ENCODE results near the gene ADRB2.

ADRB2 gene

DNA sequence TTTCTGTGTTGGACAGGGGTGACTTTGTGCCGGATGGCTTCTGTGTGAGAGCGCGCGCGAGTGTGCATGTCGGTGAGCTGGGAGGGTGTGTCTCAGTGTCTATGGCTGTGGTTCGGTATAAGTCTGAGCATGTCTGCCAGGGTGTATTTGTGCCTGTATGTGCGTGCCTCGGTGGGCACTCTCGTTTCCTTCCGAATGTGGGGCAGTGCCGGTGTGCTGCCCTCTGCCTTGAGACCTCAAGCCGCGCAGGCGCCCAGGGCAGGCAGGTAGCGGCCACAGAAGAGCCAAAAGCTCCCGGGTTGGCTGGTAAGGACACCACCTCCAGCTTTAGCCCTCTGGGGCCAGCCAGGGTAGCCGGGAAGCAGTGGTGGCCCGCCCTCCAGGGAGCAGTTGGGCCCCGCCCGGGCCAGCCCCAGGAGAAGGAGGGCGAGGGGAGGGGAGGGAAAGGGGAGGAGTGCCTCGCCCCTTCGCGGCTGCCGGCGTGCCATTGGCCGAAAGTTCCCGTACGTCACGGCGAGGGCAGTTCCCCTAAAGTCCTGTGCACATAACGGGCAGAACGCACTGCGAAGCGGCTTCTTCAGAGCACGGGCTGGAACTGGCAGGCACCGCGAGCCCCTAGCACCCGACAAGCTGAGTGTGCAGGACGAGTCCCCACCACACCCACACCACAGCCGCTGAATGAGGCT is at the start of gene ADRB2:
TSS of gene ADRB2 (plus strand) at position 559 of the 686 bp plus-strand sequence. CDS start 221 bp downstream, outside the sequence.
- Histone ChIP-seq H3F3A (ENCODE audit: insufficient read depth, low read length) (no peaks in the 10 kb centered on the region), H3K27ac (ENCODE audit: low read depth, low read length, poor library complexity, severe bottlenecking) (no peak within 1 kb of the TSS), H2AFZ (ENCODE audit: low read length) (no peak within 1 kb of the TSS), H4K20me1 (ENCODE audit: insufficient read depth, low read length) (no peaks in the 10 kb centered on the region), H3K4me3 (ENCODE audit: low read depth, low read length, poor library complexity, severe bottlenecking) (peak within 1 kb of the TSS; percentile 57), H3K36me3 (ENCODE audit: insufficient read depth, low read length) (no peaks in the 10 kb centered on the region), H3K4me1 (ENCODE audit: insufficient read depth, low read length, severe bottlenecking) (peaks cover 7% of the 10 kb centered on the region), H3K27me3 (ENCODE audit: insufficient read depth, low read length) (no peaks in the 10 kb centered on the region), H3K9ac (ENCODE audit: low read length) (peak within 1 kb of the TSS; percentile 35; the same call in 1 of the 2 replicates), H3K79me2 (ENCODE audit: insufficient read depth, low read length) (no peaks in the 10 kb centered on the region), H3K9me2 (ENCODE audit: low read depth, low read length) (no peaks in the 10 kb centered on the region), H3K4me2 (ENCODE audit: low read length) (peak within 1 kb of the TSS; percentile 75), H3K9me3 (ENCODE audit: low read length) (no peaks in the 10 kb centered on the region)
- TF ChIP-seq, protein P1, sequence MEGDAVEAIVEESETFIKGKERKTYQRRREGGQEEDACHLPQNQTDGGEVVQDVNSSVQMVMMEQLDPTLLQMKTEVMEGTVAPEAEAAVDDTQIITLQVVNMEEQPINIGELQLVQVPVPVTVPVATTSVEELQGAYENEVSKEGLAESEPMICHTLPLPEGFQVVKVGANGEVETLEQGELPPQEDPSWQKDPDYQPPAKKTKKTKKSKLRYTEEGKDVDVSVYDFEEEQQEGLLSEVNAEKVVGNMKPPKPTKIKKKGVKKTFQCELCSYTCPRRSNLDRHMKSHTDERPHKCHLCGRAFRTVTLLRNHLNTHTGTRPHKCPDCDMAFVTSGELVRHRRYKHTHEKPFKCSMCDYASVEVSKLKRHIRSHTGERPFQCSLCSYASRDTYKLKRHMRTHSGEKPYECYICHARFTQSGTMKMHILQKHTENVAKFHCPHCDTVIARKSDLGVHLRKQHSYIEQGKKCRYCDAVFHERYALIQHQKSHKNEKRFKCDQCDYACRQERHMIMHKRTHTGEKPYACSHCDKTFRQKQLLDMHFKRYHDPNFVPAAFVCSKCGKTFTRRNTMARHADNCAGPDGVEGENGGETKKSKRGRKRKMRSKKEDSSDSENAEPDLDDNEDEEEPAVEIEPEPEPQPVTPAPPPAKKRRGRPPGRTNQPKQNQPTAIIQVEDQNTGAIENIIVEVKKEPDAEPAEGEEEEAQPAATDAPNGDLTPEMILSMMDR (IDR thresholded peaks at IDR 0.05; ENCODE audit: low read length) = no peak
- TF ChIP-seq EZH2 (IDR thresholded peaks at IDR 0.05; ENCODE audit: borderline replicate concordance, low read length) = no peak

DNA sequence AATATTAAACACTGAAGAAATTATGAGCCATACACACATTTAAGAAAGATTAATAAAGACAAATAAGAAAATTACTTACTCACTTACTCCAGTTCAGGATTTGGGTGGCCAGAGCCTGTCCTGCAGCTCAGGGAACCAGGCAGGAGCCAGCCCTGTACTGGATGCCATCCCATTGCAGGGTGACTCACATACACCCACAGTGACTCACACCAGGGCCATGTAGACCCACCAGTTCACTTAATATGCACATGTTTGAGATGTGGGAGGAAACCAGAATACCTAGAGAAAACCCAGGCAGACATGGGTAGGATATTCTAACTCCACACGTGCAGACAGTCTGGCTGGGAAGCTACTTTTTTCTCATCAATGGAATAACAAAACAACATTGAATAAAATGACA is 49.6 kb upstream of the ADRB2 start:
- no peaks in the 10 kb centered on the region for H3K79me2 ChIP-seq (ENCODE audit: insufficient read depth, low read length)
- no peak overlapping the region for H3K4me3 ChIP-seq (ENCODE audit: low read depth, low read length, poor library complexity, severe bottlenecking)
- no peaks in the 10 kb centered on the region for H3K9me3 ChIP-seq (ENCODE audit: low read length)
- H3K27me3 ChIP-seq (ENCODE audit: insufficient read depth, low read length) = no peaks in the 10 kb centered on the region
- no peak overlapping the region for H3K4me2 ChIP-seq (ENCODE audit: low read length)
- H4K20me1 ChIP-seq (ENCODE audit: insufficient read depth, low read length) = no peaks in the 10 kb centered on the region
- TF ChIP-seq, protein P1 (IDR thresholded peaks at IDR 0.05; ENCODE audit: low read length) = no peak
- no peak for TF ChIP-seq EZH2 (IDR thresholded peaks at IDR 0.05; ENCODE audit: borderline replicate concordance, low read length)
- H2AFZ ChIP-seq (ENCODE audit: low read length) = no peak overlapping the region
- H3K36me3 ChIP-seq (ENCODE audit: insufficient read depth, low read length) = no peaks in the 10 kb centered on the region
- H3K9me2 ChIP-seq (ENCODE audit: low read depth, low read length) = no peaks in the 10 kb centered on the region
- no peaks in the 10 kb centered on the region for H3F3A ChIP-seq (ENCODE audit: insufficient read depth, low read length)
- H3K27ac ChIP-seq (ENCODE audit: low read depth, low read length, poor library complexity, severe bottlenecking) = no peak overlapping the region
- no peak overlapping the region for H3K9ac ChIP-seq (ENCODE audit: low read length)
- no peaks in the 10 kb centered on the region for H3K4me1 ChIP-seq (ENCODE audit: insufficient read depth, low read length, severe bottlenecking)

- Histone ChIP-seq H3K4me3 (ENCODE audit: low read depth, low read length, poor library complexity, severe bottlenecking) (no peak overlapping the region), H3K9me2 (ENCODE audit: low read depth, low read length) (no peaks in the 10 kb centered on the region), H3K4me1 (ENCODE audit: insufficient read depth, low read length, severe bottlenecking) (no peaks in the 10 kb centered on the region), H2AFZ (ENCODE audit: low read length) (no peak overlapping the region), H3K9ac (ENCODE audit: low read length) (no peak overlapping the region), H3F3A (ENCODE audit: insufficient read depth, low read length) (no peaks in the 10 kb centered on the region), H3K27me3 (ENCODE audit: insufficient read depth, low read length) (no peaks in the 10 kb centered on the region), H3K4me2 (ENCODE audit: low read length) (no peak overlapping the region), H3K79me2 (ENCODE audit: insufficient read depth, low read length) (no peaks in the 10 kb centered on the region), H3K36me3 (ENCODE audit: insufficient read depth, low read length) (no peaks in the 10 kb centered on the region), H3K9me3 (ENCODE audit: low read length) (no peaks in the 10 kb centered on the region), H3K27ac (ENCODE audit: low read depth, low read length, poor library complexity, severe bottlenecking) (no peak overlapping the region), H4K20me1 (ENCODE audit: insufficient read depth, low read length) (no peaks in the 10 kb centered on the region)
- TF ChIP-seq, protein P1 (IDR thresholded peaks at IDR 0.05; ENCODE audit: low read length) = no peak
- no peak for TF ChIP-seq EZH2 (IDR thresholded peaks at IDR 0.05; ENCODE audit: borderline replicate concordance, low read length)
Measured at GRCh38 chr5:148778882-148779281, 47.5 kb upstream of the ADRB2 start.
